T-helper 1 cell treated with Interleukin-12 subunit alpha and Interleukin-12 subunit beta and Interleukin-4 antibody, amounts not matched to agents 30 ng/mL and 1 ng/mL, for 36 hours (primary cell): Measurements from ENCODE around the gene CEP83. TPM values are rescaled to one million over a fixed set of nuclear protein-coding genes. Genes with fewer than 3 reads are reported as not detected.
"Not testable (repeated sequence)": the region's sequence is repeated elsewhere in the genome, so short reads cannot be mapped to it uniquely, and the experiment has no call there.

Experiments
- intact Hi-C: fragments of 100-400 bp; cut with micrococcal nuclease; formaldehyde crosslinking; loops from one replicate; pipeline ENCODE4 v1.15.1; 2024
- total RNA-seq: library from RNA; stranded (reverse); gene quantifications from 2 replicates; pipeline ENCODE4 v1.2.3, GENCODE V29; 2022

Gene CEP83
- total RNA-seq, 1 donor from 2014 or later: 23.5 TPM

DNA sequence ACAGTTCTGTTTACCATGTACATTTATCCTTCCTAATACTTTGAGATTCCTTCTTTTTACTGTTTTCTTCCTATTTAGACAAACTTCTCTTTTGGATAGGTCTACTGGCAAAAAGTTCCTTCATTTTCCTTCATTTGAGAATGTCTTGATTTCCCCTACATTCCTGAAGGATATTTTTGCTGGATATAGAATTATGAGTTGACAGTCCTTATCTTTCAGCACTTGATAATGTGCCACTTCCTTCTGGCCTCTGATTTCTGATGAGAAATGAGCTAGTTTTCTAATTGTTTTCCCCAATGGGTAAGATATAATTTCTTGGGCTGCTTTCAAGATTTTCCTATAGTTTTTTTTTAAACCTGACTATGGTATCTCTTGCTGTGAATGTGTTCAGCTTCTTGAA is 75.6 kb downstream of the CEP83 start:
- intact Hi-C loops: loop anchor here (5.0 kb wide), 1 partner anchor 237 kb away; the partner anchor contains the start of gene PLXNC1

DNA sequence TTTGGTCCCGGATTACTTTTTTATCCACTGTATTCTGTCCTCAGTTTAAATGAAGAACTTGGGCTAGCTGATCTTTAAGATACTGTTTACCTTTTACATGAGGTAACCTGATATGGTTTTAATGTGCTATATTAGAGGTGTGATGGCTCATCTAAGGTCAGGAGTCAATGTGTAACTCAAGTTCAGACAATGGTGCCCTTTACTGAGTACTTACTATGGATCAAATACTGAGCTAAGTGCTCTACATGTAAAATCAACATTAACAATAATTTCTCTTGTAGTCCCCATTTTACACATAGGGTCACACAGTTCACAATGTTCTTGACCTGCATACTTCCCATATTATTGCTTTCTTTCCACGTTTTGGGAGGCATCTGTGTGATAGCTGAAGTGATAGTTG is 79.2 kb downstream of the CEP83 start:
- intact Hi-C loops: loop anchor here (5.0 kb wide), 1 partner anchor 233 kb away; the partner anchor contains the start of gene PLXNC1

DNA sequence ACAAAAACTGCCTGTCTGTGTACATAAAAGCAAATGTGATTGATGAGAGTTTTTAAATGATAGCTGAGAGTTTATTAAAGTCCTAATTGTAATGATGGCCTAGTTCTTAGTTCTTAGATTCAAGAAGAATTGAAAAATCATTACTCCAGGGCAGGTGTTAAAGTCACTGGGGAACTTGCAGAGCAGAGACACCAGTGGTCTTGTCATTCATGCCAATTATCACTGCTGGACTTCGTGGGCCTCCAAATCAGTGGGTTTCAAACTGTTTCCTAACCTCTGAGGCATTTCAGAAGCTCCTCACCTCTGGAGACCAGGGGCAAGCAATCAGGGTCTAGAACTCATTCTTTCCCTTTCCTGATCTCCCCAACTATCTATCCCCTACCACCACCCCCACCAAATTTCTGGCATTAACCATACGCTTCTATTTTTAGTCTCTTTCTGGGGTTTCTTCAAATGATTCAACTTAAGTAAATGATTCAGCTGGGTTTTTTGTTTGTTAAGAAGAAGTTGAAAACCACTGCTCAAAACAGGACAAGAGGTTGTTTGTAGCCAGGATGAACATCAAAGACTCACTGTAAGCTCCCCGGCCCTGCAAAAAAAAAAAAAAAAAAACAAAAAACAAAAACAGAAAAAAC is 80.1 kb downstream of the CEP83 start:
- intact Hi-C loops: loop anchor here (5.0 kb wide), 1 partner anchor 232 kb away; the partner anchor contains the start of gene PLXNC1

DNA sequence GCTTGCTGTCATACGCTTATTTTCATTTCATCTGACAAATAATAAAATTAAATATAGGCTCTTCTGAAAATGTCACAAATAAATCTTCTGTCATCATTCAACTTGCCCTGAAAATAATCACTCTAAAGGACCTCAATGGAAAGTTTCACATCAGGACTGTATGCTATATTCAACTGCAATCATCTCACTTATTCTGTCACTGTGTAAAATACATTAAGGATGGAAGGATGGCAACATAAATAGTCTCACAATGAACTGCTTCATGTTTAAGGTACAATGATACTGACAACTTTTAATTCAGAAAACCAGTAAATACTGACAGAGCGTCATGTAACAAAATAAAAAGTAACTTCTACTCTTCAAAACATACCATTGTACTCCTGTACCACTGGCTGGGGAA is 82.1 kb downstream of the CEP83 start:
- intact Hi-C loops: no loop called here

DNA sequence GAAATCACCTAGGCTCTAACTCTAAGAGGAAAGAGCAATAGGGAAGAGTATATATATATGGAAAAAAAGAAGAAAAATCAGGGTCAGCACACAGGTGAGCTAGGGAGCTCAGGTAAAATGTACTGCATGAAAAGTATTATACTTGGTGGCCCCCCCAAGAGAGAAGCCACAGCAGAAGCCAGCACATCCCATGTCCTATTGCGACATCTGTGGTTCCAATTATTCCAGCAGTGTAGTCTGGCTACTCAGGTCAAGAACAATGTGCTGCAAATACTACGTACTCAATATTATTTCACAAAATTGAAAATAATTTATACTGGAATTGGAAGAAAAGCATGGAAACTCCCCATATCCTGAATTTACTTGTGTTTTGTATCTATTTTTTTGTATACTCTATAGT is 85.5 kb downstream of the CEP83 start:
- intact Hi-C loops: loop anchor here (5.0 kb wide), 1 partner anchor 112 kb away; no protein-coding TSS in a partner anchor

DNA sequence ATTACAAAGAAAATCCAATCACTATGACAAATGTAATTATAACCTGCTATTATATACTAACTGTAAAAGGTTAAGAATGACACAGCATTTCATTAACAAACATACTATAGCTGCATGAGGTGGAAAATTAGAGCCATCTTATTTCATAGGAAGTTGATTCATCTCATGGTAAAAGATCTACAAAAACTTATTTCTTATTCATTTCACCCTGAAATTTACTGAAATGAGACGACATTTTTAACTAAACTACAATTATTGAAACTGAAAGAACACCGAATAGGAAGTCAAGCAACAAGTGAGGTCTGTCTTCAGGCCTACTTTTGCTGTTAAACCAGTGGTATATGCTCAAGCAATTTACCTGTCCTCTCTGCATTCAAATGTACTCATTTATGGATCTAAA is 87.2 kb downstream of the CEP83 start:
- intact Hi-C loops: loop anchor here (1.0 to 5.0 kb wide), 4 partner anchors 68 to 164 kb away; partner anchors contain the start of gene CEP83

DNA sequence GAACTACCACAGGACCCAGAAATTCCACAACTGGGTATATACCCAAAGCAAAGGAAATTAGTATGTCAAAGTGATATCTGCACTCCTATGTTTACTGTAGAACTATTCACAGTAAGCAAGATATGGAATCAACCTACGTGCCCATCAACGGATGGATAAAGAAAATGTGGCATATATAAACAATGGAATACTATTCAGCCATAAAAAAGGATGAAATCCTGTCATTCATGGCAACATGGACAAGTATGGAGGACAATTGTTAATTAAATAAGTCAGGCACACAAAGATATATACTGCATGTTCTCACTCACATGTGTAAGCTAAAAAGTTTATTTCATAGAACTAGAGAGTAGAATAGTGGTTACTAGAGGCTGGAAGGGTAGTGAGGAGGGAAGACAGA is 97.0 kb downstream of the CEP83 start:
- intact Hi-C loops: no loop called here

DNA sequence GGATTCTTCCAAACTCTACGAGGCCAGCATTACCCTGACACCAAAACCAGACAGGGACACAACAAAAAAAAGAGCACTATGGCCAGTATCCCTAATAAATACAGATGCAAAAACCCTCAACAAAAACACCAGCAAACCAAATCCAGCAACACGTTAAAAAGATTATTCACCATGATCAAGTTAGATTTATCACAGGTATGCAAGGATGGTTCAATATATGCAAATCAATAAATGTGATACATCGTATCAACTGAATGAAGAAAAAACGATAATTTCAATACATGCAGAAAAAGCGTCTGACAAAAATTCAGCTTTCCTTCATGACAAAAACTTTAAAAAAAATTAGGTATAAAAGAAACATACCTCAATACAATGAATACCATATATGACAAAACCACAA is 99.9 kb downstream of the CEP83 start:
- intact Hi-C loops: no loop called here

DNA sequence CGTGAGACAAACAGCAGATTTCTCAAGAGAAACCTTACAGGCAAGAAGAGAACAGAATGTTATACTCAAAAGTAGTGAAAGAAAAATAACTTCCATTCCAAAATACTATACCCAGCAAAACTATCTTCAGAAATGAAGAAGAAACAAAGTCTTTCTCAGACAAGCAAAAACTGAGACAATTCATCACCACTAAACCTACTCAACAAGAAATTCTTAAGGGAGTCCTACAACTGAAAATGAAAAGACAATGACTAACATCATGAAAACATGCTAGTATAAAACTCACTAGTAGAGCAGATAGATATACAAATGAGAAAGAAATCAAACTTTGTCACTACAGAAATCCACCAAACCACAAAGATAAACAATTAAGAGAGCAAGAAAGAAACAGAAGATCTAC is 106.5 kb downstream of the CEP83 start:
- intact Hi-C loops: no loop called here

DNA sequence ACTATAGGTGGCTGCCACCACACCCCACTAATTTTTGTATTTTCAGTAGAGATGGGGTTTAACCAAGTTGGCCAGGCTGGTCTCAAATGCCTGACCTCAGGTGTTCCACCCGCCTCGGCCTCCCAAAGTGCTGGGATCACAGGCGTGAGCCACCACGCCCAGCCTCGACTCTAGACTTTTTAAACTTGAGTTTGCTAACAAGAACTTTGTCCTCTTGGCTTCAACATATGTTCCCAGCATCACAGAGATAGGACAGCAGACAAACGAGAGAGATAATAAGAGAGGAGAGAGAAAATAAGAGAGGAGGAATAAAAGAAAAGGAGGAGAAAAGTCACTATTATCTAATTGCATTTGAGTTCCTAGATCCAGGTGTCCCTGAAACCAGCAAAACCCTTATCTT is 119.1 kb downstream of the CEP83 start:
- intact Hi-C loops: no loop called here

DNA sequence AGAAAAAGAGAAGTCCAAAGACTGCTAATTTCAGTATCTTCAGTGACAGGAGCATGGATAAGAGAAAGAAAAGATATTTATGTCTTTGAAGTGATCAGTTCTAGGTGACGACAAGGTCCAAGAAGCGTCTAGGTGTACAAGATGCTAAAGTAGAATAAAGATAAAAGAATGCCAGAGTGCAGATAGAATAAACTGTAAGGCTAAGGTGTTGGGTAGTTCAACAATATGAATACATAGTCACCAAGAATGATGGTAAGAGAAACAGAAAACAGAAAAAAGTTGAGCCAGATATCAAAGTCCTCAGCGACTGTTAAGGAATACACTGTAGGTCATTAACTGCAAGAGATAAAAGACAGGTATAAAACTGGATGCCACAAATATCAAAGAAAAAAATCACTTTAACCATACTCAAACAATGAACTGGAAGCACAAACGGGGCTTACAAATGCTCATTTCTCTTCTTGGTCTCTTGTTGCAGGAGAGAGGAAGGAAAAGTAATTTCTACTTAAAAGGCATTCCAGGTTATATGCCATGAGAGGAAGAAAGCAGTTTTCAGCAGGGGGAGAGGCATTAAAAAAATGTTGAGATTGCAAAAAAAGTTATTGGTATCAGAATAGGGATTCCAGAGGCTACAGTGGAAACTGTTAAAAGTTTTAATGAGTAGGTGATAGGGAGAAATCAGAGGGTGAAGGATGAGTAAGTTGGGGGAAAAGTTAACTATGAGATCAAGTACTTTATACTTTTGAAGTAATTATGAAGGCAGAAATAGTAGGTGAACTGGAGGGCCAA is 121.5 kb downstream of the CEP83 start:
- intact Hi-C loops: loop anchor here (2.0 kb wide), 1 partner anchor 55 kb away; no protein-coding TSS in a partner anchor

DNA sequence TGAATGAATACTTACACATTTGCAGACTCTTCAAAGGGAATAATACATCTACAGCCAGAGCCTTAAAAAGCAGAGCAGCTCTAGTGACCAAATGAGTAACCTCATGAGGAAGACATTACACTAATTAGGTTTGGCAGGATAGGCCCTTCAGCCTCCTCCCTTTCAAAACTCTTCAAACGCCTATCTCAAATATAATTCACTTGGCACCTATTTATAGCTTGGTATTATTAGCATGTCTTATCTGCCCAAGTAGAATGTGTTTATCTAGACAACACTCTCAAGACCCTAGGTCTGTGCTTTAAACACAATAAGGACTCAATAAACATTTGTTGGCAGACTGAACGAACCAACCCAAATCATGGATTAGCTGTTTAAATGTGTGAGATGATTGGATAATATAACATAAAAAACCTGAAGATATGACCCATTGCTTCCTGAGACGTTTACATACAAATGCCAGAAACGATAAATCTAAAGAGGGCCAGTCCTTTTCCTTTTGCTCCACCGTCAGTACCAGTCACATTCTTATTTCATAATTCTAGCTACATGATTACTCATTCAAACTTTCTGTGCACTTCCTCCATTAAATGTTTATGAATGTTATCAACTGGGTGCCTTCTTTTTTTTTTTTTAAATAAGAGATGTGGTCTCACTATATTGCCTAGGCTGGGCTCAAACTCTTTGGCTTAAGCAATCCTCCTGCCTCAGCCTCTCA is 123.3 kb downstream of the CEP83 start:
- intact Hi-C loops: no loop called here

DNA sequence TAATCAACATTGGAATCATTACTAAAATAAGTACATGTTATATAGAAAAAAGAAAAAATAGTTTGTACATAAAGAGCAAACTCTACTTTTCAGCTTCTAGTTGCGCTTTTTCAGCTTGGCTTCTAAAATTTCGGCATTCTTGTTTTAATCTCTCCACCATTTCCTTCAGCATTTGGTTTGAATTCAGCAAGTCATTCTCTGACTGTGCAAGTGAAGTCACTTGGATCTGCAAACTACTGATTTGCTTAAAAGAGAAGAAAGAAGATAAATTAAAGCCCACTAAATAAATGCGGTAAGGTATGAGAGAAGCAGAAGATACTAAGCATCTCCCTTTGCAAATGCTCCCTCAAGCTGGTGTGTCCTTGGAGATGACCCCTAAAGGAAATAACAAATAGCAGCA is 126.3 kb downstream of the CEP83 start:
- intact Hi-C loops: no loop called here

DNA sequence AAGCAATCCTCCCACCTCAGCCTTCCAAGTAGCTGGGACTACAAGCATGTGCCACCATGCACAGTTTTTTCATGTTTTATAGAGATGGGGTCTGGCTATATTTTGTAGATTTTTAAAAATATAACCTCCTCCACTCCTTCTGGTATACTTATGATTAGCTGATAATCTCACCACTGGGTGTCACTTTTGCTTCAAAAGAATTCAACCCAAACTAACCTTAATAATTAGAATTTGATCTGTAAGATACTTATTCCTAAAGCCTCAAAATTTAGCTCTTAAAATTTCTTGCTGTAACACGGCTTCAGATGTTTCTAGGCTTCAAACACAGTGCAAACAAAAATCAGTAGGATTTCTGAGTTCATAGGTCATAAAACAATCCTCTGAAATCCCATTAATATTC is 130.3 kb downstream of the CEP83 start:
- intact Hi-C loops: no loop called here

DNA sequence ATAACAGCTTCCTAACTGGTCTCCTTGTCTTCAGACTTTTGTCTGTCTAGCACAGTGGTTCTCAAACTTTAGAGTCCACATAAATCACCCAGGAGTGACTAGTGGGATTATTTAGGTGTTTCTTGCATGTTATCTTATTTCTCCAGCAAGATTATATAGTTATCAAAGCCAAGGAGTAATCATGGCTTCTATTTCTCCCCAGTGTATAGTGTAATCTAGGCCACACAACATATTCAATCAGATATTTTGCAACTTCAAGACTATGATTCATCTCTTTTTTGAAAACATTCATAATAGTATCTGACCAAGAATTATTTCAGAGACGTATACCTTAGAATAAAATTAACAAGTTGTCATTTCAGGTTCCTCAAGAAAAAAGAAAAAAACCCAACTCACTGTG is 131.9 kb downstream of the CEP83 start:
- intact Hi-C loops: loop anchor here (2.0 kb wide), 3 partner anchors 23 to 205 kb away; no protein-coding TSS in a partner anchor

DNA sequence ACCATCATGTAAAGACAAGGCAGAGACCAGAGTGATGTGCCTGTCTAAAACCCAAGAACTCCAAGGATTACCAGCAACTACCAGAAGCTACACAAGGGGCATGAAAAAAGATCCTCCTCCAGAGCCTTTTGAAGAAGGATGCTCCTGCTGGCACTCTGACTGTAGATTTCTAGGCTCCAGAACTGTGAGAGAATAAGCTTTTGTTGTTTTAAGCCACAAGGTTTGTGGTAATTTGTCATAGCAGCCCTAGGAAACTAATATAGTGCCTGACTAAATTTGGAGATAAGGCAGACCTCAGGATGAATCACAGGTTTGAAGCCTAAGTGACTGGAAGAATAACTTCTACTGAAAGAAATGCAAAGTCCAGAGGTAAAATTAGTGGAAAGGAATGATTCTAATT is 132.9 kb downstream of the CEP83 start:
- intact Hi-C loops: loop anchor here (2.0 kb wide), 3 partner anchors 22 to 206 kb away; no protein-coding TSS in a partner anchor

DNA sequence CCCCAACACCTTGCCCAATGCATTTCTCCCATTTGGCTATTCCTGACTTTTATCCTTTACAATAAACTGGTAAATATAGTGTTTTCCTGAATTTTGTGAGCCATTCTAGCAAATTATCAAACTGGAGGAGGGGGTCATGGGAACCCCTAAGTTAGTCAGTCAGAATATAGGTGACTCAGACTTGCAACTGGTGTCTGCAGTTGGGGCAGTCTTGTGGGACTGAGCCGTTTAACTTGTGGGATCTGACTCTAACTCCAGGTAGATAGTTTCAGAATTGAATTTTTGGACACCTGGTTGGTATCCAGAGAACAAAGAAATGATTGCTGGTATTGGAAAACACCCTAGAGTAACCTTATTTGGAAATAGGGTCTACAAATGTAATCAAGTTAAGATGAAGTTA is 133.4 kb downstream of the CEP83 start:
- intact Hi-C loops: loop anchor here (2.0 kb wide), 3 partner anchors 21 to 207 kb away; no protein-coding TSS in a partner anchor

DNA sequence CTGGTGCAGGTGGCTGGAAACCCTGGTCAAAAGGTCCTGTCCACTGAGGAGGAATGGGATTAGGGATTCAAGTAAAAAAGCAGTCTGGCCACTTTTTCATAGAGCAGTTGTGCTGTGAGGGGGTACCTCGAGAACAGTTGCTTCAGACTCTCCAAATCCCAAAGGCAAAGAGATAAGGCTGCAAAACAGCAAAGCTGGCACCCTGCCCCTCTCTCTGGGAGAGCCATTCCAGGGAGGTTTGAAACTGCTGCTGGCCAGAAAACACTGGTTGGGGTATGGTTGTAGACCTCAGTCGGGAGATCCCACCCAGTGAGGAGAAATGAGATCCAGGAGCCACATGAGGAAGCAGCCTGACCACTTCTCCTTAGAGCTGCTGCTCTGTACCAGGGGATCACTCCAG is 137.3 kb downstream of the CEP83 start:
- intact Hi-C loops: no loop called here

DNA sequence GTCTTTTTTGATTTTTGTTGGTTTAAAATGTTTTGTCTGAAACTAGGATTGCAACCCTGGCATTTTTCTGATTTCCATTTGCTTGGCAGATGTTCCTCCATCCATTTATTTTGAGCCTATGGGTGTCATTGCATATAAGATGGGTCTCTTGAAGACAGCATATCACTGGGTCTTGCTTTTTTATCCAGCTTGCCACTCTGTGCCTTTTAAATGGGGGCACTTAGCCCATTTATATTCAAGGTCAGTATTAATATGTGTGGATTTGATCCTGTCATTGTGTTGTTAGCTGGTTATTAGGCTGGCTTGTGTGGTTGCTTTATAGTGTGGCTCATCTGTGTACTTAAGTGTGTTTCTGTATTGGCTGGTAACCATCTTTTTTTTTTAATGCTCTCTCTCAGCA is 139.6 kb downstream of the CEP83 start:
- intact Hi-C loops: no loop called here

DNA sequence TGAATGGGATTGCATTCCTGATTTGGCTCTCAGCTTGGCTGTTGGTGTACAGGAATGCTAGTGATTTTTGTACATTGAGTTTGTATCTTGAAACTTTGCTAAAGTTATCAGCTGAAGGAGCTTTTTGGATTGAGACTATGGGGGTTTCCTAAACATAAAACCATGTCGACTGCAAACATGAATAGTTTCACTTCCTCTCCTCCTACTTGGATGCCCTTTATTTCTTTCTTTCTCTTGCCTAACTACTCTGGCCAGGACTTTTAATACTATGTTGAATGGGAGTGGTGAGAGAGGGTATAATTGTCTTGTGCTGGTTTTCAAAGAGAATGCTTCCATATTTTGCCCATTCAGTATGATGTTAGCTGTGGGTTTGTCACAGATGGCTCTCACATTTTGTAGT is 141.5 kb downstream of the CEP83 start:
- intact Hi-C loops: no loop called here

DNA sequence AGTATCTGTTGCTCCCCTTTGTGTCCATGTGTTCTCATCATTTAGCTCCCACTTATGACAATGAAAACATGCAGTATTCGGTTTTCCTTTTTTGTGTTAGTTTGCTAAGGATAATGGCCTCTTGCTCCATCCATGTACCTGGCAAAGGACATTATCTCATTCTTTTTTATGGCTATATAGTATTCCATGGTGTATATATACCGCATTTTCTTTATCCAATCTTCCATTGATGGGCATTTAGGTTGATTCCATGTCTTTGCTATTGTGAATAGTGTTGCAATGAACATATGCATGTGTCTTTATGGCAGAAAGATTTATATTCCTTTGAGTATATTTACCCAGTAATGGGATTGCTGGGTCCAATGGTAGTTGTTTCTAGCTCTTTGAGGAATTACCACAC is 143.1 kb downstream of the CEP83 start:
- intact Hi-C loops: not testable (repeated sequence)

DNA sequence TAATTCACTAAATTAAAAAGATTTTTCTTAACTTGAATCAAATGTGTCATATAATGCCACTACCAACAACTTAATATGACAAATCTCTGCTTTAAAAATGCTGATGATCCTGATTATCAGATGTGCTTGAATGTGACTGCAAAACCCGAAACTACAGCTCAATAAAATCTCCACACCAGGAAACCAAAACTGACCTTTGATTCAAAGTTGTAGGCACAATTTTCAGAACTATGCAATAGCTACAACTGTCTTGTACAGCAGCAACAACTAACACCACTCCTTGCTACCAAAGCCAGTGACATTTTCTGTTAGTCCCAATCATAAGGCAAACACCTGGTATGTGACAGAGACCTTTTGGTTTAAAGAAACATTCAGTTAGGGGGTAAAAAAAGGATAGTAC is 147.3 kb downstream of the CEP83 start:
- intact Hi-C loops: no loop called here
